B cell (primary cell): ENCODE results near the gene ARHGEF26.

Source experiments
- CTCF ChIP-seq: fragments of 200-600 bp; IDR thresholded peaks from one replicate; pipeline ENCODE4 v1.8.0; 2022; ENCODE audit warnings: antibody characterized with exemption, mild to moderate bottlenecking
- EZH2 ChIP-seq: IDR thresholded peaks from 2 replicates; pipeline ENCODE4 v1.6.1; 2012; ENCODE audit warnings: borderline replicate concordance, low read depth, mild to moderate bottlenecking, moderate library complexity, low read length; ENCODE audit not compliant: insufficient read depth, poor library complexity, severe bottlenecking

- TF ChIP-seq CTCF (no peak), EZH2 (no peak)
Observed at GRCh38 chr3:154251610-154252009, 130.4 kb downstream of the ARHGEF26 start.
